ENCODE measurements around the gene FUT2.
A peak's percentile ranks its signal among the peaks of the same experiment; 100 is the strongest.

The FUT2 gene

DNA sequence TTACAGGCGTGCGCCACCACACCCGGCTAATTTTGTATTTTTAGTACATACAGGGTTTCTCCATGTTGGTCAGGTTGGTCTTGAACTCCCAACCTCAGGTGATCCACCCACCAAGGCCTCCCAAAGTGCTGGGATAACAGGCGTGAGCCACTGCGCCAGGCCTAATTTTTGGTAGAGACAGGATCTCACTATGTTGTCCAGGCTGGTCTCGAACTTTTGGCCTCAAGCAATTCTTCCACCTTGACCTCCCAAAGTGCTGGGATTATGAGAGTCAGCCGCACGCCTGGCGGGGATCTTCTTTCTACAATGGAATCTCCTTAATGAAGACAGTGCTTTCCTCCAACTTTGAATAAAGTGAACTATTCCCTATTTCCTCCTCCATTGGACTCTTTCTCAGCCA, 38.9 kb downstream of the FUT2 start:
- no peak for DNase-seq (ENCODE audit: low spot score)
- no peak for TF ChIP-seq CTCF (IDR thresholded peaks at IDR 0.05; ENCODE audit: extremely low read depth, missing control alignments)

DNA sequence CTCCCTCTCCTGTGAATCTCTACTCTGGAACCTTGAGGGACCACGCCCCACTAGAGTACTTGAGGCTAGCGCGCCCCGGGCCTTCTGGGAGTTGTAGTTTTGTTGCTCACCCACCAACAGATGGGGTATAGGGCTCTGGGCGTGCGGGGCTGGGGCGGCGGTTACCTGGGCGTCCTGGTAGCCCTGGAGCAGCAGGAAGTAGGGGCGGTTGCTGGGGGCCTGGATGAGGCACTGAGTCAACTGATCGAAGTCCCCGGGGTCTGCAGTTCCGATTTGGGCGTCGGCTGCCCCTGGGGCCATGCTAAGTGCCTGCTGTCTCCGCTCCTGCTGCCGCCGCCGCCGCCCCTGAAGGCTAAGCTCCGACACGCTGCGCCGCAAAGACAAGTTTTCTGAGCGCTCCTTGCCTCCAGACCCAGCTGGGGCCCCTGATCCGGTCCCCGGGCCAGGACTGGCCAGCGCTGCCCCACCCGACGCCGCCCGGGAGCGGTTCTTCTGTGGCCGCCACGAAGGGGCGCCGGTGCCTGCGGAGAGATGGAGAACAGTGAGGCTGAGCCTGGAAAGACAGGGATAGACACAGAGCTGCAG, 39.4 kb downstream of the FUT2 start:
- DNase-seq (ENCODE audit: low spot score): no peak

DNA sequence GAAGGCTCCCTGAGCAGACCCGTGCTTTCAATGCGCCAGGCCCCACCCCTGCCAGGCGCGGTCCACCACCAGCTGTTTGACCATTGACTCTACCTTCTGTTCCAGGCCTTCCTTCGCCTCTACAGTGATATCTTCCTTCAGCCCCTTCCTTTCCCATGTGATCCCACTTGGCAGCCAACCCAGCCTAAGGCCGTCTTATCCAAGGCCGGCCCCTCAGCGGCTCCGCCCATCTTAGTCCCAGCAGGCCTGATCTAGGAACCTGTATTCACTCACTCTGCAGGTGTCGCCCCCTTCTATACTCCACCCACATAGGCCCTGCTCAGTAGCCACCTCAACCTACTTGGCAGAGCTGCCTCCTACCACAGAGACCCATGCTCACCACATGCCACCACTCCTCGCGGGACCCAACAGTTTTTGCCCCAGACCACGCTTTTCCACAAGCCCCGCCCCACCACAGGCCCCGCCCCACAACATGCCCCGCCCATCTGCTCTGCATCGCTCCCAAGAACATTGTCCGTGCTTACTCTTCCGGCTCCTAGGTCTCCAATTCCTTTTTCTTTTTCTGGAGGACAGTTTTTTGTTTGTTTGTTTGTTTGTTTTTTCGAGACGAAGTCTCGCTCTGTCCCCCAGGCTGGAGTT, 41.7 kb downstream of the FUT2 start:
- no peak for DNase-seq (ENCODE audit: low spot score)
- TF ChIP-seq CTCF (IDR thresholded peaks at IDR 0.05; ENCODE audit: extremely low read depth, missing control alignments): no peak

More for the DNA sequence above, 39.4 kb downstream of the FUT2 start:
- TF ChIP-seq CTCF (IDR thresholded peaks at IDR 0.05; ENCODE audit: extremely low read depth, missing control alignments): no peak

DNA sequence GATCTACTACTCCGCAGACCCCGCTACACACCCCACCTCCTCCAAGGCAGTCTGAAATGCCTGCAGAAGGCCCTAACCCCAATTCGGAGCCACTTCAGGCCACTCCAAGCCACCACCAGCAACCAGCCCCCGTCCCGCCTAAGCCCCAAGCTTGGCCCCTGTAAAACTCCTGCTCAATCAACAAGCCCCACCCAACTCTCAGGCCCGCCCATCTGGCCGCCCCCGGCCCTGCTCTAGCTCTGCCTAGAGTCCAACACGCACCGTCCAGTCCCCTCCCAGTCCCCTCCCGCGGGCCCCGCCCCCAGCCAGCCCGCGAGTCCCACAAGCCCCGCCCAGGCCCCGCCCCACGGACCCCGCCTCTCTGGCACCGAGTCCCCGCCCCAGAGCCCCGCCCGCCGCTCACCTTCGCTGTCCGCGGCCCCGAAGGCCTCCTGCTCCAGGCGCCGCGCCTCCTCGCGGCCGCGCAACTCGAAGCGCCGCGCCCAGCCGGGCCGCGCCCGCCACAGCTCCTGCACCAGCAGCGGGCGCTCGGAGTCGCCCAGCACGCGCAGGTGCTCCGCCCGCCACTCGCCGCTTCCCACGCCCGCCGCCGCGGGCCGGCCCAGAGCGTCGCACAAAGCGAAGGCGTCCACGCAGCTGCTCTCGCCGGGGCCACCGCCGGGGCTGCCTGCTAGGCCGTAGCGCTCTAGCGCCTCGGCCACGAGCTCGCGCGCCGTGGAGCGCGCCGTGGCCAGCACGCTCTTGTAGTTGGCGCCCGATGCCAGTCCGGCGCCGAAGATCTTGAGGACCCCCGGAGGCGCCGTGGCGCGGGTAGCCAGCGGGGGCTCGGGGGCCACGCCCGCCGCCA, 43.0 kb downstream of the FUT2 start:
- peak; percentile 61 for TF ChIP-seq CTCF (IDR thresholded peaks at IDR 0.05; ENCODE audit: extremely low read depth, missing control alignments)
- DNase-seq (ENCODE audit: low spot score): peak; percentile 100

DNA sequence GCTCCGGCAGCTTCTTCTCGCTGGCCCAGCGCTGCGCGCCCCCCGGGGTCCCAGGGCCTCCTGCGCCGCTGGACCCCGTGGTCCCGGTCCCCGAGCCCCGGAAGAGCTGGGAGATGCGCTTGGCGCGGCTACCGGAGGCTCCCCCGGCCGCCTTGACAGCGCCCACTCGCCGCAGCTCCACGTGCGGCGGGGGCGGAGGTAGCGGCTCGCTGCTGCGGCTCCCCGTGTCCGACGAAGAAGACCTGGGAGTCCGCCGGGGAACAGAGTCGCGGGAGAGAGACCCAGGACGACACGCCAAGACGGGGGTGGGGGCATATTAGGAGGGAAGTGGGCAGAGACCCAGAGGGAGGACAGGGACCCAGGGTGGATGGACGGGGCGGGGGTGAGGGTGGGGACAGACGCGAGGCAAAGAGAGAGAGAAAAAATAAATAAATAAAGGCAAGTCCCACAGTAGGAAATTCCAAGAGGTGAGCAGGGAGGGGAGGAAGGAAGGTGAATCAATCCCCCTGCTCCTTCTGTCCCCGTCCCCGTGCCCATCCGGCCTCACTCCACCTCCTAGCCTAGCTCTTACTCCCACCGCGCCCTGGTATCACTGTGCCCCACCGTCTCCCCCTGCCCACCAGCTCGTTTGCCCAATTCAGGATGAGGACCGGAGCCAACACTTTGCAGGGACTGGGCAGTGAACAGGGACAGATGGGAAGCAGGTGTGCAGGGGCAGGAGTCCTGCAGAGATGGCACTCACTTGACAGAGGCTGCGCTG, 43.8 kb downstream of the FUT2 start:
- no peak for TF ChIP-seq CTCF (IDR thresholded peaks at IDR 0.05; ENCODE audit: extremely low read depth, missing control alignments)
- no peak for DNase-seq (ENCODE audit: low spot score)

- DNase-seq (ENCODE audit: low spot score): no peak
- TF ChIP-seq CTCF (IDR thresholded peaks at IDR 0.05; ENCODE audit: extremely low read depth, missing control alignments): no peak
Observed at GRCh38 chr19:48740164-48740972, 44.6 kb downstream of the FUT2 start, which contains the start of gene RASIP1. RASIP1 (minus strand) TSS chr19:48740610; CDS start chr19:48740282, 328 bp downstream.
